CD4-positive, alpha-beta T cell (primary cell): Measurements from ENCODE around the gene CEACAM7. TPM values are rescaled to one million over a fixed set of nuclear protein-coding genes. Genes with fewer than 3 reads are reported as not detected.

ENCODE experiments used
- ATAC-seq: fragments of 200-7000 bp; cut with Tn5 transposase; one replicate; pipeline ENCODE4 v1.10.0; 2022; ENCODE audit warnings: mild to moderate bottlenecking; ENCODE audit not compliant: poor library complexity
- CTCF ChIA-PET: fragments of 350-600 bp; sonication (Branson Sonifier 250); formaldehyde crosslinking; loops from one replicate; lab custom pipeline; 2021; ENCODE audit warnings: antibody characterized with exemption, inconsistent platforms; lab: Charles Lee
- POLR2A ChIA-PET: fragments of 350-600 bp; sonication (Branson Sonifier 250); formaldehyde crosslinking; loops from one replicate; lab custom pipeline; 2021; ENCODE audit warnings: antibody characterized with exemption, inconsistent platforms; lab: Charles Lee
- DNase-seq, 14 experiments: peaks; one replicate each; pipeline ENCODE4 v3.0.0-alpha.2; 2013 to 2020; ENCODE audit warnings: mixed read lengths in 2 of 14
- H3K27ac ChIP-seq, 2 donors: one replicate each; pipeline versions ENCODE4 v1.5.1 to v1.7.0; 2013; ENCODE audit warnings: low read length in 2 of 2, low read depth in 1 of 2, mild to moderate bottlenecking in 1 of 2
- H3K27me3 ChIP-seq, 2 experiments: 1 replicate in 1 of 2; 2 replicates in 1 of 2; pipeline versions ENCODE4 v1.6.1 to v1.7.0; 2013; ENCODE audit warnings: low read length in 2 of 2, control low read depth in 1 of 2, mild to moderate bottlenecking in 1 of 2, moderate library complexity in 1 of 2; ENCODE audit not compliant: insufficient read depth in 2 of 2, control insufficient read depth in 1 of 2
- H3K36me3 ChIP-seq: one replicate; pipeline ENCODE4 v1.6.1; 2013; ENCODE audit warnings: low read length, control low read depth; ENCODE audit not compliant: insufficient read depth
- H3K4me1 ChIP-seq: one replicate; pipeline ENCODE4 v1.6.1; 2013; ENCODE audit warnings: low read length, control low read depth; ENCODE audit not compliant: insufficient read depth
- H3K4me3 ChIP-seq: one replicate; pipeline ENCODE4 v1.5.1; 2013; ENCODE audit warnings: mild to moderate bottlenecking, low read length, moderate library complexity
- H3K9me3 ChIP-seq, 2 experiments: 1 replicate in 1 of 2; 2 replicates in 1 of 2; pipeline versions ENCODE4 v1.6.1 to v1.7.0; 2013; ENCODE audit warnings: low read length in 2 of 2, mild to moderate bottlenecking in 2 of 2, control low read depth in 1 of 2, moderate library complexity in 1 of 2; ENCODE audit not compliant: control insufficient read depth in 1 of 2, insufficient read depth in 1 of 2
- H3K27ac Mint-ChIP-seq: one replicate; pipeline ENCODE4 v1.8.0; 2020; ENCODE audit warnings: mixed read lengths
- H3K27me3 Mint-ChIP-seq: one replicate; pipeline ENCODE4 v1.8.0; 2021; ENCODE audit warnings: mixed read lengths
- H3K36me3 Mint-ChIP-seq: one replicate; pipeline ENCODE4 v1.8.0; 2021; ENCODE audit warnings: low read depth, mixed read lengths
- H3K4me1 Mint-ChIP-seq: one replicate; pipeline ENCODE4 v1.8.0; 2021; ENCODE audit warnings: low read depth, mixed read lengths
- H3K4me3 Mint-ChIP-seq: one replicate; pipeline ENCODE4 v1.8.0; 2020; ENCODE audit warnings: mild to moderate bottlenecking, mixed read lengths
- H3K9me3 Mint-ChIP-seq: one replicate; pipeline ENCODE4 v1.8.0; 2020; ENCODE audit warnings: mixed read lengths
- CTCF ChIP-seq: fragments of 200-600 bp; IDR thresholded peaks from one replicate; pipeline ENCODE4 v1.8.0; 2022; ENCODE audit warnings: antibody characterized with exemption, mild to moderate bottlenecking
- intact Hi-C, 2 experiments: fragments of 100-400 bp; cut with DNase I in 1 of 2; cut with micrococcal nuclease in 1 of 2; formaldehyde crosslinking; loops; one replicate each; pipeline versions ENCODE4 v1.15.1 to v1.9.0; 2023 to 2025; cut with DNase I, micrococcal nuclease
- total RNA-seq, 174 experiments: library from RNA in 2 of 174; stranded (reverse) in 2 of 174; gene quantifications; one replicate each; pipeline ENCODE4 v1.2.3 and lab custom pipeline; 2021 to 2026

CEACAM7 gene
- total RNA-seq, 2 experiments from 2014 or later = not detected

GRCh38 chr19:41705393-41706174, 17.5 kb upstream of the CEACAM7 start:
- no peak overlapping the region for H3K4me3 Mint-ChIP-seq
- peaks cover 8% of the 10 kb centered on the region for H3K4me1 ChIP-seq
- ATAC-seq (no peak), DNase-seq (peak in 9 of 14 experiments; percentile 6 to 55 (median 23))
- ChIA-PET CTCF (no interaction called here), POLR2A (no interaction called here)
- no peak for TF ChIP-seq CTCF
- H3K36me3 ChIP-seq = no peaks in the 10 kb centered on the region
- no peak overlapping the region for H3K27ac Mint-ChIP-seq
- H3K36me3 Mint-ChIP-seq = no peaks in the 10 kb centered on the region
- H3K4me1 Mint-ChIP-seq = no peaks in the 10 kb centered on the region
- peaks cover 0 to 14% of the 10 kb centered on the region in 2 experiments for H3K9me3 ChIP-seq
- intact Hi-C loops = loop anchor here in 1 of 2 experiments (1.0 to 5.0 kb wide), 3 partner anchors 41 to 80 kb away; no protein-coding TSS in a partner anchor
- H3K27me3 ChIP-seq = peaks cover 19 to 22% of the 10 kb centered on the region in 2 experiments
- H3K9me3 Mint-ChIP-seq = no peaks in the 10 kb centered on the region
- peaks cover 50% of the 10 kb centered on the region for H3K27me3 Mint-ChIP-seq
- H3K27ac ChIP-seq = no peak overlapping the region
- H3K4me3 ChIP-seq = no peak overlapping the region

GRCh38 chr19:41703602-41704293, 15.7 kb upstream of the CEACAM7 start:
- DNase-seq (peak in 1 of 14 experiments; percentile 1), ATAC-seq (no peak)
- H3K36me3 ChIP-seq = no peaks in the 10 kb centered on the region
- no peak for TF ChIP-seq CTCF
- POLR2A ChIA-PET = no interaction called here
- no peaks in the 10 kb centered on the region for H3K36me3 Mint-ChIP-seq
- H3K9me3 ChIP-seq = peaks cover 0 to 14% of the 10 kb centered on the region in 2 experiments
- no peak overlapping the region for H3K27ac ChIP-seq
- H3K4me1 ChIP-seq = peaks cover 8% of the 10 kb centered on the region
- H3K27ac Mint-ChIP-seq = no peak overlapping the region
- H3K4me3 ChIP-seq = no peak overlapping the region
- no peak overlapping the region for H3K4me3 Mint-ChIP-seq
- intact Hi-C loops = no loop called here
- peaks cover 51% of the 10 kb centered on the region for H3K27me3 Mint-ChIP-seq
- CTCF ChIA-PET = no interaction called here
- H3K27me3 ChIP-seq = peaks cover 18 to 22% of the 10 kb centered on the region in 2 experiments
- no peaks in the 10 kb centered on the region for H3K4me1 Mint-ChIP-seq
- no peaks in the 10 kb centered on the region for H3K9me3 Mint-ChIP-seq

GRCh38 chr19:41702171-41702651, 14.1 kb upstream of the CEACAM7 start:
- CTCF ChIA-PET = no interaction called here
- POLR2A ChIA-PET = no interaction called here
- no peaks in the 10 kb centered on the region for H3K9me3 Mint-ChIP-seq
- no peak for TF ChIP-seq CTCF
- H3K27ac Mint-ChIP-seq = no peak overlapping the region
- intact Hi-C loops = no loop called here
- no peak overlapping the region for H3K4me3 Mint-ChIP-seq
- Histone ChIP-seq H3K9me3 (peaks cover 0 to 14% of the 10 kb centered on the region in 2 experiments), H3K27ac (no peak overlapping the region), H3K4me1 (peaks cover 8% of the 10 kb centered on the region), H3K27me3 (peaks cover 17 to 21% of the 10 kb centered on the region in 2 experiments), H3K36me3 (no peaks in the 10 kb centered on the region), H3K4me3 (no peak overlapping the region)
- no peaks in the 10 kb centered on the region for H3K4me1 Mint-ChIP-seq
- DNase-seq (no peak), ATAC-seq (no peak)
- H3K27me3 Mint-ChIP-seq = peaks cover 55% of the 10 kb centered on the region
- H3K36me3 Mint-ChIP-seq = no peaks in the 10 kb centered on the region
